ENCODE data around the gene PKHD1.
"Not testable (repeated sequence)": the region's sequence is repeated elsewhere in the genome, so short reads cannot be mapped to it uniquely, and the experiment has no call there.

PKHD1 gene

DNA sequence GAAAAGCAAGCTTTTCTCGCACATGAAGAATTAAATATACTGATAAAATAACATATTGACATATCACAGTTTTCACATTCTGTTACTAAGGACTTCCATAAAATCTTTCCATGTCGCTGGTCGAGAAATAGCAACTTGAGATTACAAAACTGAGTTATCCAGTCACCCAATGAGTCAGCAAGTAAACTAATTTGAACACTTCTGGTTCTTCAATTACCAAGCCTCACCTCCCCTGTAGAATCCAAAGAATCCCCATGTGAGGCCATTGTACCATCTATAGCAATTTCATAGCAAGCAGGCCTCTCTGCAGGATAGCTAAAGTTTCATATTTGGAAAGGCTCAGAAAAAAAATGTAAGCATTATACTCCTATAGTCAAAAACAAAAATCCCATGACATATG, 87.3 kb downstream of the PKHD1 start:
- DNase-seq (ENCODE audit: insufficient read length, low spot score), result no peak
- no peak for FAIRE-seq
- TF ChIP-seq, protein P1, sequence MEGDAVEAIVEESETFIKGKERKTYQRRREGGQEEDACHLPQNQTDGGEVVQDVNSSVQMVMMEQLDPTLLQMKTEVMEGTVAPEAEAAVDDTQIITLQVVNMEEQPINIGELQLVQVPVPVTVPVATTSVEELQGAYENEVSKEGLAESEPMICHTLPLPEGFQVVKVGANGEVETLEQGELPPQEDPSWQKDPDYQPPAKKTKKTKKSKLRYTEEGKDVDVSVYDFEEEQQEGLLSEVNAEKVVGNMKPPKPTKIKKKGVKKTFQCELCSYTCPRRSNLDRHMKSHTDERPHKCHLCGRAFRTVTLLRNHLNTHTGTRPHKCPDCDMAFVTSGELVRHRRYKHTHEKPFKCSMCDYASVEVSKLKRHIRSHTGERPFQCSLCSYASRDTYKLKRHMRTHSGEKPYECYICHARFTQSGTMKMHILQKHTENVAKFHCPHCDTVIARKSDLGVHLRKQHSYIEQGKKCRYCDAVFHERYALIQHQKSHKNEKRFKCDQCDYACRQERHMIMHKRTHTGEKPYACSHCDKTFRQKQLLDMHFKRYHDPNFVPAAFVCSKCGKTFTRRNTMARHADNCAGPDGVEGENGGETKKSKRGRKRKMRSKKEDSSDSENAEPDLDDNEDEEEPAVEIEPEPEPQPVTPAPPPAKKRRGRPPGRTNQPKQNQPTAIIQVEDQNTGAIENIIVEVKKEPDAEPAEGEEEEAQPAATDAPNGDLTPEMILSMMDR (IDR thresholded peaks at IDR 0.05; ENCODE audit: insufficient read depth, missing control alignments), result no peak

DNA sequence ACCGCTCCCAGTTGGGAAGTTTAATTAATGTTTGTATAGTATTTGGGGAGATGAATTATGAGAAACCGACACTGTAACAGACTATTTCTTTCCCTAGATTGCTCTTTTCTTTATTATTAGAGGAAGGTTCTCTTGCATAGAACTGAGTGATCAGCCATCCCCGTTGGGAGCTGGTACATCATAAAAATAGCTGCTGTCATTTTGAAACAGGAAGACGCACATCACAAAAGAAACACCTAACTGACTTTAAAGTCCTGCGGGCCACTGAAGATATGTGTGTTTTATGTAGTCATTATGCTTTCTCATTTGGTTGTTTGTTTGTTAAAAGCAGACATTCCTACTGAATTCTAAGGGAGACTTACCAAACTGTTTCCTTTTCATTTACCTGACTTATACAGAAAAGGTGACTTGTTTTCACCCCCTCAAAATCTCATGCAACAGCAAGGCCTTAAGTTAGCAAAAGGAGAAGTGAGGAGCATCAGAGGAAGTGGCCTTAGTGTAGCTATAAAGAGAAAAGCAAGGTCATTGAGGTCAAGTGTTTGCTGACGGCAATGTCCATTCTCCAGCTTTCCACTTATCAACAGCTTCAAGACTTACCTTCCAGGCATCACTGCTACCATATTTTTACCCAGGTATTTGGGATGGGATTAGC, 91.0 kb downstream of the PKHD1 start:
- no peak for DNase-seq (ENCODE audit: insufficient read length, low spot score)
- no peak for FAIRE-seq
- TF ChIP-seq, protein P1 (IDR thresholded peaks at IDR 0.05; ENCODE audit: insufficient read depth, missing control alignments), result no peak

DNA sequence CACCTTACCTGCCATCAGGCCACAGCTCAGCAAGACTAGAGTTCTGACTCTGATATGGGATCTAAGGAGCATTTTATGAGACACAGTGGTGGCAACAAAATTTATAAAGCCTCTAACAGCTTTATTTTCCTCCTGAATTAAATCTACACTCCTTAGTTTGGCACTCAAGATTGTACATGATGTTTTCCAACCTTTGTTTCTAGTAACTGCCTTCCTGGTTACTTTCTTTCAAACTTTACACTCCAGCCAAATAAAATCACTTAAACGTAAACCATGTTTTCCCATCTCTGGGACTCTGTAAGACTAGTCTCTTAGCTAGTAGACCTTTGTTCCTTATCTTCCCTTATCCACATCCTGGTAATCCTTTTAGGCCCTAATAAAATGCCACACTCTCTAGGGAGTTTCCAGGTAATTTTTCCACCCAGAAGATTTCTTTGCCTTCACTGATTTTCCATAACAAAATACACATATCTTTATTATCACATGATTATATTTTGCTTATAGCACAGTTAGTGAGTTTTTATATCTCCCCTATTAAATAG, 92.1 kb downstream of the PKHD1 start:
- FAIRE-seq (no peak), DNase-seq (ENCODE audit: insufficient read length, low spot score) (no peak)
- TF ChIP-seq, protein P1 (IDR thresholded peaks at IDR 0.05; ENCODE audit: insufficient read depth, missing control alignments), result no peak

DNA sequence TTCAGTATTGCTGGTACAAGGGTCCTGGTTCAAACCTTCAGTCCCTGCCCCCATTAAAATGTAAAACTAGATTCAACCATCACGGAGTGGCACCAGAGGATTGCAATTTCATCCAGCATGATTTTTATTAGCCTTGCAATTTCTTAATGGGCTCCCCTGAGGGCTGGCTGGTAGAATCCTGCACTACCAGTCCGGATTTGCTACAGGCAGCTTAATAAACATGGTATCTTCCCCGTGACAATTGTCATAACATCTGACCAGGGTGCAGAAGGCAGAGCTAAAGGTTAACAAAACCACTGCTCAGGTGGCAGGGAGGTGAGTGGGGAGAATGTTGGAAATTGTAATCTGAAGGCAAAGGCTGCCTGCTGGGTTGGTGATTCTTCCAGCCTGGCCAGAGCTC, 94.5 kb downstream of the PKHD1 start:
- DNase-seq (ENCODE audit: insufficient read length, low spot score) (no peak), FAIRE-seq (no peak)
- TF ChIP-seq, protein P1 (IDR thresholded peaks at IDR 0.05; ENCODE audit: insufficient read depth, missing control alignments), result no peak

DNA sequence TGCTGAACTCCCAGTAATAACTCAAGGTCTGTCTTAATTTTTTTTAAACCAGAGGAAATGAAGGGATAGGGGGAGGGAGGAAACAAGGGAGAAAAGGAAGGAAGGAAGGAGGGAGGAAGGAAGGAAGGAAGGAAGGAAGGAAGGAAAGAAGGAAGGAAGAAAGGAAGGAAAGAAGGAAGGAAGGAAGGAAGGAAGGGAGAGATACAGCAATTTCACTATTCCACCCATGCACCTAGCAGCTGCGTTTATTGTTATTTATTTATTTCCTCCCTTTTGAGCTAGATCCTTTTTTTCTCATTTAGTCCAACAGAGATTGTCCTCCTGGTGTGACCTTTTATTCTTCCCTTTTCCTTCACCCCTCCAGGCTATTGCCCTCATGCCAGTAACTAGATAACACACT, 97.6 kb downstream of the PKHD1 start:
- FAIRE-seq, result no peak

DNA sequence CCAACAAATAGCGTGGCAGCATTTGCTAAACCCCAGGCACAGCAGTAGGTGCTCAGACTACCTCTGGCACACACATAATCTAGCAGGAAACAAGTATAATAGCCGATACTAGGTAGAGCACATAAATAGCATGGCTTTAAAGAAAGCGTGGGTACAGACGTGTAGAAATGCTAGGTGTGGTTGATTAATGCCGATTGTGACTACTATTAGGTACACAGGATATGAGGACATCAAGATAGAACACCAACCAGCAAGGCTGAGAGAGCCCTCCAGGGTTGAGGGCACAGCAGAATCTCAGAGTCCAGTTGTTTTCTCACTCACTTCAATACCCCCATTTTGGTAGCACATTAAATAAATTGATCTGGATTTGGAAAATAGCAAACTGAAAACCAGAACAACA, 100.5 kb downstream of the PKHD1 start:
- TF ChIP-seq, protein P1 (IDR thresholded peaks at IDR 0.05; ENCODE audit: insufficient read depth, missing control alignments), result no peak
- FAIRE-seq, result no peak
- no peak for DNase-seq (ENCODE audit: insufficient read length, low spot score)

More for the DNA sequence above, 97.6 kb downstream of the PKHD1 start:
- TF ChIP-seq, protein P1 (IDR thresholded peaks at IDR 0.05; ENCODE audit: insufficient read depth, missing control alignments), result no peak
- no peak for DNase-seq (ENCODE audit: insufficient read length, low spot score)

DNA sequence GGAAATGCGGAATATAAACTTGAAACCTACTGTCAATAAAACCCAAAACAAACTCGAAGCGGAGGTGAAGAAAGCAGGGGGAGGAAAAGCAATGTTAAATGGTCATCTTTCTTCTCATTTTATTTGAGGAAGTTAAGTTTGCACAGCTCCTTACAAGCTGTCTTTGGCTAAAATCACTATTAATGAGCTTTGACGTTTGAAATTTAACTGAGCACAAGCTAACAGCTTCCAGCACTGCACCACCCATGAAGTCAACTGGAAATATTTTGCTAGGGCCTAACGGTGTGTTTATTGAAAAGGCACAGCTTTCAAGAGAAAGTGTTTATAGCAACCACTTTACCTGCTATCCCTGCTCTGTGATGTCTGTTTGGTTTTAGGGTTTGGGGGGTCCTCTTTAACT, 103.8 kb downstream of the PKHD1 start:
- no peak for DNase-seq (ENCODE audit: insufficient read length, low spot score)
- no peak for FAIRE-seq
- TF ChIP-seq, protein P1 (IDR thresholded peaks at IDR 0.05; ENCODE audit: insufficient read depth, missing control alignments), result no peak

DNA sequence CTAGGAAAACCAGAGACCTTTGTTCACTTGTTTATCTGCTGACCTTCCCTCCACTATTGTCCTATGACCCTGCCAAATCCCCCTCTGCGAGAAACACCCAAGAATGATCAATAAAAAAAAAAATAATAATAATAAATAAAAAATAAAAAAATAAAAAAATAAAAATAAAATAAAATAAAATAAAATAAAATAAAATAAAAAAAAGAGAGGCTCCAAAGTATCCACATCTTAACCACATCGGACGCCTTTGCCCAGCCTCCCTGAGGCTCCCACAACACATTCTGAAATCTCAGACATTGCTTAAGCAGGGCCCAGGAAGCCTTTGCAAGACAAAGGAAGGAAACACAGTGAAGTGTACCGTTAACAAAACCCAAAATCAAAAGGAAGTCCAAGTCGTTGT, 104.7 kb downstream of the PKHD1 start:
- DNase-seq (ENCODE audit: insufficient read length, low spot score); FAIRE-seq: not testable (repeated sequence)
